GM19438 (cell line): ENCODE measurements around the gene ATXN1.
A peak's percentile ranks its signal among the peaks of the same experiment; 100 is the strongest.

Experiments used
- ATAC-seq: cut with Tn5 transposase; IDR thresholded peaks from one replicate; pipeline ENCODE4 v1.9.1; 2021; ENCODE audit warnings: low read depth; ENCODE audit not compliant: unreplicated experiment

The ATXN1 gene

GRCh38 chr6:16332175-16332542 is 429.1 kb downstream of the ATXN1 start:
- peak; percentile 88 for ATAC-seq

DNA sequence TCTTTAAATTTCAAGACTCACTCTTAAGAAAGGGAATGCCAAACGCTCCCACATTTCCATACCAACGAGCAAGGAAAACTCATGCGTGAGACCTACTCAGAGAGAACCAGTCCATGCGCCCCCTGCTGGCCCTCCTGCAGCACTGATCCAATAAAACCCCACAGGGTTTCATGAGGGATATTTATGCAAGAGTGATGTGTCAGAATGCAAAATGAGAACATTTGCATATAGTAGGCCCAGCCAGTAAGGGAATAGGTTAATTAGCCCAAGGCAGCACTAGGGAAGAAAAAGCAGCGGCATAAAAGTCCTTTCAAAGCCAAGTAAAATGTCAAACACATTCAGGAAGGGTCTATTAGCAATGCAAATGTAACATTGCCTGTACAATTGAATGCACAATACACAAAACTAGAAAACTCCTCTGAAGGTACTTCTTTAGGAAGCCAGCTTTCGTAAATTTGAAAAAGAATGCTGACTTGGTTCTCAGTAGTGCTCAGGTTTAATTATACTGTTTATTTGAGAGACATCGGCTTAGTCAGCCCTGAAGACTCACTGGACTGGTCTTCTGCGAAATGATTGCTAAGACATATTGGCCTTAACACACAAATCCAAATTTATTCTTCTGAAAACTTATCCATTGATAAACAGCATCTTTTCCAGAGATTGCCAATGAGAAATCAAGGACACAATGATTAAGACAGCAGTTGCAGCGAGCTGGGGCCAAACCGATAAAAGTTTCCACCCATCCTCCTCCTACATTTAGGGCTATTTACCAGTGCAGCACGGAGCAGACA is 429.7 kb downstream of the ATXN1 start:
- ATAC-seq, result no peak

DNA sequence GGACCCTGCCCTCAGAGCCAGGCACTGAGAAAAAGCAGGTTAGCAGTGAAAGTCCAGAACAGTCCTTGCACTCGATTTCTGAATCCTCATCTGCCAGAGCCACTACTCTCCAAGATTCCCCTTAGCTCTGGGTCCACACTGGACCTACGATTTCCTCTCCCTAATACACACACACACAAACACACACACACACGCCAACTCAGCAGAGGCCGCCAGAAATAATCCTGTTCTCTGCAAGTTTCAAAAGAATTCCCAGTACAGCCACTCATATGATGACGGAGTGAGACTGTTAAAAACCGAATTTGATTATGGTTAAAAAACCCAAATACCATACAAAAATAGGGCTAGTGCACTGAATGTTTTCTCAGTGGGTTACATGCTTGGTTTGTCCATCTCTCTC is 432.0 kb downstream of the ATXN1 start:
- ATAC-seq, result no peak

- no peak for ATAC-seq
These were observed 433.4 kb downstream of the ATXN1 start for GRCh38 chr6:16327777-16328325.

GRCh38 chr6:16326971-16327776 is 434.1 kb downstream of the ATXN1 start:
- ATAC-seq, result no peak

DNA sequence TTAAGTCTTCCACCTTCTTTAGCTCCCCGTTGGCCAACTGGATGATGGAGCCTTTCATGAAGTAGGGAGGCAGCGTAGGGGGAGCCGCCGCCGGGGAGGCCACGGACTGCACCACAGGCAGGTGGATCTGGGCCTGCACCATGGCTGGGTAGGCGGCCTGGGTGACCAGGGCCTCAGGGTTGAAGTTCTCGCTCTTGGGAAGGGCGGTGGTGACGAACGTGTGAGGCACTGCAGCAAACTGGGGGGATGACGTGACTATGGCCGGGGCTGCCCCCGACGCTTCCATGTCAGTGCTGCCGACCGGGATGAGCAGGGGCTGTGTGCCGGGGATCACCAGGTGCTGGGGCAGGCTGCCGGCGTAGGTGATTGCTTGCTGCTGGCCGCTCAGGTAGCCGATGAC is 434.7 kb downstream of the ATXN1 start:
- no peak for ATAC-seq

DNA sequence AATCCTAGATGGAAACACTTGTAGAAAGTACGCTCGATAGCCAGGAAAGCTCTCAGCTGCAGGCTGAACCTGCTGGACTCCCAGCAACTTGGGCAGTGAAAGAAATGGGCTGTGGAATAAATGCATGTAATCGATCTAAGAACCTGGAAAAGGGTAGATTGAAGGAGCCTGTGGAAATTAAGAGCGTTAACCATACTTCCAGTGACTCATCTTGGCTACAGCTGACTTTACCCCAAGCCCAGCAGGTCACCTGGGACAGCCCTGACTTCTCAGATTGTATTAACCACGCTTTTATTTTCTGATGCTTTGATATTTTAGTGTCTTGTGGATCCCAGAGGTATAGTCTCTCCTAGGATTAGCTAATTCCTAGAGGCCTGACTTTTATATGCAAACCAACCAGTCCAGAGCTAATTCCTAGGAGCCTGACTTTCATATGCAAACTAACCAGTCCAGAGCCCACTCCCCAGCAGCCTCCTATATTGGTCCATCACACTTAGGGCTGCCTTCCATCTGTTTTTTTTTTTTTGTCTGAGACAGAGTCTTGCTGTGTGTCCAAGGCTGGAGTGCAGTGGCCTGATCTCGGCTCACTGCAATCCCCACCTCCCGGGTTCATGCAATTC is 436.5 kb downstream of the ATXN1 start:
- ATAC-seq, result no peak

GRCh38 chr6:16324184-16324583 is 437.1 kb downstream of the ATXN1 start:
- ATAC-seq, result no peak

DNA sequence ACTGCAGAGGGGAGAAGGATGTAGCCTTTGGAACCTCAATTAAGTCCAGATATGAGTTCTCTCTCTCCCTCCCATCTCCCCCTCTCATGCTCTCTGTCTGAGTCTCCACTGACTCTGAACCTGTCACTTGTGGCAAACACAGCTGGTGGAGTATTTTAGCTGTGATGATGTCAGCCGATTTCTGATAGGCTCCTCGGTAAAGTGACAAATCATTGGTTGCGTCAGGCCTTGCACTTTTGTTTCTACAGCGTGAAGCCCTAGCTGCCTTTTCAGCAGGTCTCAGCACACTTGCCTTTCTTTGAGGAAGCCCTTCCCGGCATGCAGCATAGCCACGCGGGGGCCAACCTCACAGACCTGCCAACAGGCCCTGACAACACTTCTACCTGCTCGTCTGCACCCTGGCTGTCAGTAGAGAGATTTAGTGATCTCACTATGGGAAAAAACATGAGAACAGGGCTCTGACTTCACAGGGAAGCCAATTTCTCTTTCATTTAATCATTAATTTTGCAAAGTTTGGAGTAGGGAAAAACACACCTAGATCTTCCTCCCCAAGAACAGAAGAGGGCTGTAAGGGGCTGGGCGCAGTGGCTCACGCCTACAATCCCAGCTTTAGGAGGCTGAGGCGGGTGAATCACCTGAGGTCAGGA is 438.5 kb downstream of the ATXN1 start:
- peak; percentile 77 for ATAC-seq

DNA sequence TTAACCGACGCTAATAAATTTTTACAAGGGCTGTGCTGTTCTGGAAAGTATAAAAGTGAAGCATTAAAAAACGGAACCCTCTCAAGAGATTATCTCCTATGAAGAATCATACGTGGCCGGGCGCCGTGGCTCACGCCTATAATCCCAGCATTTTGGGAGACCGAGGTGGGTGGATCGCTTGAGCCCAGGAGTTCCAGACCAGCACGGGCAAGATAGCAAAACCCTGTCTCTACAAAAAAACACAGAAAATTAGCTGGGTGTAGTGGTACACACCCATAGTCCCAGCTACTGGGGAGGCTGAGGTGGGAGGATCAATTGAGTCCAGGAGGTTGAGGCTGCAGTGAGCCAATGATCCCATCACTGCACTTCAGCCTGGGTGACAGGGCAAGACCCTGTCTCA is 439.4 kb downstream of the ATXN1 start:
- no peak for ATAC-seq

GRCh38 chr6:16321341-16321710 is 439.9 kb downstream of the ATXN1 start:
- no peak for ATAC-seq

- no peak for ATAC-seq
These were observed 440.5 kb downstream of the ATXN1 start for GRCh38 chr6:16320533-16321340.

- ATAC-seq, result peak; percentile 47
These were observed 441.3 kb downstream of the ATXN1 start for GRCh38 chr6:16319813-16320532.

DNA sequence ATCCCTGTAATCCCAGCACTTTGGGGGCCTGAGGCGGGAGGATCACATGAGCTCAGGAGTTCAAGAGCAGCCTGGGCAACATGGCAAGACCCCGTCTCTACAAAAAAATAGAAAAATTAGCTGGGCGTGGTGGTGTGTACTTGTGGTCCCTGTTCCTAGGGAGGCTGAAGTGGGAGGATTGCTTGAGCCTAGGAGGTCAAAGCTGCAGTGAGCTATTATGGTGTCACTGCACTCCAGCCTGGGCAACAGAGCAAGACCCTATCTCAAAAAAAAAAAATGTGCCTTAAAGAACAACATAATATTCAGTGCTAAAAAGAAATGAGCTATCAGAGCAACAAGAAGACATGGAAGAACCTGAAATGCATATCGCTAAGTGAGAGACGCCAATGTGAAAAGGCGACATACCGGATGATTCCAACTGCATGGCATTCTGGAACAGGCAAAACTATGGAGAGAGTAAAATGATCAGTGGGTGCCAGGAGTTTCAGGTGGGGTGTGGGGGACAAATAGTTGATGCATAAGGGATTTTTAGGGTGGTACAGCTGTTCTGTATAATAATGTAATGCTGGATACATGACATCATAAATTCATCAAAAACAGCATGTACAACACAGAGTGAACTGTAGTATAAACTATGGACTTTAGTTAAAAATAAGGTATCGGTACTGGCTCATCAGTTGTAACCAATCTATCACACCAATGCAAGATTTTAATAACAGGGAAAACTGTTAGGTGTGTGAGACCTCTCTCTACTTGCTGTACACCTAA is 442.1 kb downstream of the ATXN1 start:
- no peak for ATAC-seq

- ATAC-seq, result no peak
These were observed 442.7 kb downstream of the ATXN1 start for GRCh38 chr6:16318538-16318937.

- ATAC-seq, result no peak
These were observed 444.5 kb downstream of the ATXN1 start for GRCh38 chr6:16316741-16317251.

DNA sequence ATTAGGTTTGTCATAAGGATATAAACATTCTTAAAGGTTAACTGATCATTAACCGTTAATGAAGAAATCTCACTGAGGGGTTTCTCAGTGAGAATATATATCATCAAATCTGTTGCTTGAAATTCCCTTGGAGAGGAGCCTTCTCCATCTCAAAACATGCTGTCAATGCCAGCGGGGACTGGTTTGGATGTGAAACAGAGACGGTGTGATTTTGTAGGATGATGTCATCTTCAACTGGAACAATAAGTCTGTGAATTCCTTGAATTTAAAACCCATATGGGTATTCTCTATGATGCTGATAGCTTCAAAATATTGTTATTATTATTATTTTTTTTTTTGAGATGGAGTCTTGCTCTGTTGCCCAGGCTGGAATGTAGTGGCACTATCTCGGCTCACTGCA is 447.0 kb downstream of the ATXN1 start:
- ATAC-seq, result no peak

- ATAC-seq, result no peak
These were observed 447.5 kb downstream of the ATXN1 start for GRCh38 chr6:16313732-16314131.
